K562 (cell line): Measurements from ENCODE around the gene BRCA1.
"Not testable (repeated sequence)": the region's sequence is repeated elsewhere in the genome, so short reads cannot be mapped to it uniquely, and the experiment has no call there.

Experiments
- SRSF7 ChIP-seq: fragments of 200-400 bp; formaldehyde crosslinking; optimal IDR thresholded peaks from 2 replicates; pipeline ENCODE3; 2017; ENCODE audit warnings: mild to moderate bottlenecking, low read depth, low read length
- ZNF12 ChIP-seq: sonication (generic); formaldehyde crosslinking; IDR thresholded peaks from 2 replicates; pipeline ENCODE4 v1.4.0; 2020; ENCODE audit warnings: mild to moderate bottlenecking, missing genetic modification reagents
- TF ChIP-seq, protein P1 (sequence below): sonication (generic); formaldehyde crosslinking; IDR thresholded peaks from 2 replicates; pipeline ENCODE4 v1.8.1; 2023; ENCODE audit warnings: mild to moderate bottlenecking, missing genetic modification reagents

GRCh38 chr17:43133439-43133838 lies 8.3 kb upstream of the BRCA1 start:
- TF ChIP-seq, protein P1, sequence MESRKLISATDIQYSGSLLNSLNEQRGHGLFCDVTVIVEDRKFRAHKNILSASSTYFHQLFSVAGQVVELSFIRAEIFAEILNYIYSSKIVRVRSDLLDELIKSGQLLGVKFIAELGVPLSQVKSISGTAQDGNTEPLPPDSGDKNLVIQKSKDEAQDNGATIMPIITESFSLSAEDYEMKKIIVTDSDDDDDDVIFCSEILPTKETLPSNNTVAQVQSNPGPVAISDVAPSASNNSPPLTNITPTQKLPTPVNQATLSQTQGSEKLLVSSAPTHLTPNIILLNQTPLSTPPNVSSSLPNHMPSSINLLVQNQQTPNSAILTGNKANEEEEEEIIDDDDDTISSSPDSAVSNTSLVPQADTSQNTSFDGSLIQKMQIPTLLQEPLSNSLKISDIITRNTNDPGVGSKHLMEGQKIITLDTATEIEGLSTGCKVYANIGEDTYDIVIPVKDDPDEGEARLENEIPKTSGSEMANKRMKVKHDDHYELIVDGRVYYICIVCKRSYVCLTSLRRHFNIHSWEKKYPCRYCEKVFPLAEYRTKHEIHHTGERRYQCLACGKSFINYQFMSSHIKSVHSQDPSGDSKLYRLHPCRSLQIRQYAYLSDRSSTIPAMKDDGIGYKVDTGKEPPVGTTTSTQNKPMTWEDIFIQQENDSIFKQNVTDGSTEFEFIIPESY (CRISPR knock-in tag): not testable (repeated sequence)
- not testable (repeated sequence) for TF ChIP-seq ZNF12, SRSF7
